Caco-2 (cell line): ENCODE measurements around the gene ANKMY1. TPM values are rescaled to one million over a fixed set of nuclear protein-coding genes. Genes with fewer than 3 reads are reported as not detected.

Experiments used
- BruUV-seq: library from RNA; stranded (reverse); fragments of 400-500 nt; replicated peaks from 2 replicates; lab custom pipeline; 2021; lab: Mats Ljungman, UMichigan
- CTCF ChIA-PET: fragments of 300-600 bp; sonication (Branson Sonifier 250); formaldehyde crosslinking; loops from one replicate; lab custom pipeline; 2022; ENCODE audit warnings: antibody characterized with exemption; lab: Charles Lee
- POLR2A ChIA-PET: fragments of 300-600 bp; sonication (Branson Sonifier 250); formaldehyde crosslinking; loops from one replicate; lab custom pipeline; 2022; ENCODE audit warnings: antibody characterized with exemption; lab: Charles Lee
- DNase-seq, 2 experiments: peaks; one replicate each; pipeline versions ENCODE4 v3.0.0 to v3.0.0-alpha.2; 2020 to 2022
- H3K27me3 ChIP-seq: replicated peaks from 2 replicates; pipeline ENCODE4 v1.6.0; 2011; ENCODE audit warnings: low read length; ENCODE audit not compliant: control insufficient read depth, insufficient read depth
- H3K36me3 ChIP-seq: 2 replicates; pipeline ENCODE4 v1.5.1; 2011; ENCODE audit warnings: low read length; ENCODE audit not compliant: control insufficient read depth, insufficient read depth
- H3K4me1 ChIP-seq: fragments of 250-450 bp; sonication (Bioruptor Pico); 2 replicates; pipeline ENCODE4 v1.5.1; 2020; ENCODE audit warnings: mild to moderate bottlenecking
- H3K4me3 ChIP-seq: 2 replicates; pipeline ENCODE4 v1.5.1; 2011; ENCODE audit warnings: low read depth, mild to moderate bottlenecking, control low read depth, low read length
- H3K9me3 ChIP-seq: fragments of 250-450 bp; sonication (Bioruptor Pico); 2 replicates; pipeline ENCODE4 v1.5.1; 2020; ENCODE audit warnings: mild to moderate bottlenecking, moderate library complexity
- H3K27ac Mint-ChIP-seq: one replicate; pipeline ENCODE4 v1.8.0; 2022; ENCODE audit warnings: mixed read lengths; ENCODE audit not compliant: unreplicated experiment
- H3K27me3 Mint-ChIP-seq: one replicate; pipeline ENCODE4 v1.8.0; 2022; ENCODE audit warnings: mixed read lengths; ENCODE audit not compliant: insufficient read depth, unreplicated experiment
- H3K36me3 Mint-ChIP-seq: one replicate; pipeline ENCODE4 v1.8.0; 2022; ENCODE audit warnings: mild to moderate bottlenecking, mixed read lengths; ENCODE audit not compliant: insufficient read depth, unreplicated experiment
- H3K4me1 Mint-ChIP-seq: one replicate; pipeline ENCODE4 v1.8.0; 2022; ENCODE audit warnings: low read depth, mixed read lengths; ENCODE audit not compliant: unreplicated experiment
- H3K4me3 Mint-ChIP-seq: one replicate; pipeline ENCODE4 v1.8.0; 2022; ENCODE audit warnings: mild to moderate bottlenecking, moderate library complexity, mixed read lengths; ENCODE audit not compliant: unreplicated experiment
- H3K9me3 Mint-ChIP-seq: one replicate; pipeline ENCODE4 v1.8.0; 2022; ENCODE audit warnings: mixed read lengths; ENCODE audit not compliant: unreplicated experiment
- intact Hi-C: fragments of 100-400 bp; cut with micrococcal nuclease; formaldehyde crosslinking; loops from one replicate; pipeline ENCODE4 v1.10.0; 2022; ENCODE audit not compliant: unreplicated experiment
- total RNA-seq: library from RNA; stranded (reverse); gene quantifications from 2 replicates; pipeline ENCODE4 v1.2.3, GENCODE V29; 2022
- TF ChIP-seq, protein P1 (sequence below), 2 experiments: fragments of 200-600 bp in 1 of 2; IDR thresholded peaks; 1 replicate in 1 of 2; 2 replicates in 1 of 2; pipeline versions ENCODE4 v1.5.1 to v1.8.0; 2011 to 2022; ENCODE audit warnings: antibody characterized with exemption in 1 of 2, control low read depth in 1 of 2, inconsistent platforms in 1 of 2, low read depth in 1 of 2, low read length in 1 of 2, mild to moderate bottlenecking in 1 of 2, moderate library complexity in 1 of 2; ENCODE audit not compliant: insufficient read depth in 1 of 2, severe bottlenecking in 1 of 2, unreplicated experiment in 1 of 2

Gene ANKMY1
- total RNA-seq, 1 experiment from 2014 or later: 12.2 TPM

DNA sequence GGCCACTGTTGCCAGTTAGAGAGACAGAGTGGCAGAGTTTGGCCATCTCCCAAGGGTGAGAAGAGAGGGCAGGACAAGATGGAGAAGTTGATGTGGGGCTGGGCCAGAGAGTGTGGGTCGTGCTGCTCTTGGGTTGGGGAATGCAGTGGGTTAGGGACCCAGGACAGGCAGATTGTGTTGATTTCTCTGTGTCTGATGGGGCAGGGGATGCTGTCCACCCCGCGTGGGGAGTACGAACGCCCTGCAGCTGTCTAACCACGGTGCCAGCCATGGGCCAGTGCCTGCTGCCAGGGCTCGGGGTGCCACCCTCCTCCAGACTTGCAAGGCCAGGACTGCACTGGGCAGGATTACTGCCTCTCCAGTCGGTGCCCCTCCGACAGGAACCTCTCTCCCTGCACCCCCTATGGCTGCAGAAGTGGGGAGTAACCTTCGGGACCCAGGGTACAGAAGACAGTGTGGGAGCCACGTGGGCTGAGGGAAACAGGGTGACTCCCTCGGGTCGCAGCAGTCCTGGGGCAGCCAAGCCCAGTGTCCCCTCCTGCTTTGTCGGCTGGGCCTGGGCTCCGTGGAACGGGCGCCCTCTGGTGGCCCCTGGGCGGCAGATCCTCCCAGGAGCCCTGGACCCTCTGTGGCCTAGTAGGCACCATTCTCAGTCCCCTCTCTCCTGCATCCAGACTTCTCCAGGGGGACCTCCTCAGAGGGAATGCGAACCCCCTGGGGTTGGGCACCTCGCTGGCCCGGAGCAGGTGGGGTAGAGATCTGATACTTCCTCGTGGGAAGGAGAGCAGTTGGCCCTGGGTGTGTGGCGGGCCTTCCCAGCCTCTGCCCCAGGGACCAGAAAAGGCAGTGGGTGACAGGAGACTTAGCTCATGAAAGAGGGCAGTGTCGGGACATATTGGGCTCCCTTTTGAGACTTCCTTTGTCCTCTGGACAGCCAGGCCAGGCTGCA is 119.7 kb downstream of the ANKMY1 start:
- TF ChIP-seq, protein P1, sequence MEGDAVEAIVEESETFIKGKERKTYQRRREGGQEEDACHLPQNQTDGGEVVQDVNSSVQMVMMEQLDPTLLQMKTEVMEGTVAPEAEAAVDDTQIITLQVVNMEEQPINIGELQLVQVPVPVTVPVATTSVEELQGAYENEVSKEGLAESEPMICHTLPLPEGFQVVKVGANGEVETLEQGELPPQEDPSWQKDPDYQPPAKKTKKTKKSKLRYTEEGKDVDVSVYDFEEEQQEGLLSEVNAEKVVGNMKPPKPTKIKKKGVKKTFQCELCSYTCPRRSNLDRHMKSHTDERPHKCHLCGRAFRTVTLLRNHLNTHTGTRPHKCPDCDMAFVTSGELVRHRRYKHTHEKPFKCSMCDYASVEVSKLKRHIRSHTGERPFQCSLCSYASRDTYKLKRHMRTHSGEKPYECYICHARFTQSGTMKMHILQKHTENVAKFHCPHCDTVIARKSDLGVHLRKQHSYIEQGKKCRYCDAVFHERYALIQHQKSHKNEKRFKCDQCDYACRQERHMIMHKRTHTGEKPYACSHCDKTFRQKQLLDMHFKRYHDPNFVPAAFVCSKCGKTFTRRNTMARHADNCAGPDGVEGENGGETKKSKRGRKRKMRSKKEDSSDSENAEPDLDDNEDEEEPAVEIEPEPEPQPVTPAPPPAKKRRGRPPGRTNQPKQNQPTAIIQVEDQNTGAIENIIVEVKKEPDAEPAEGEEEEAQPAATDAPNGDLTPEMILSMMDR (IDR thresholded peaks at IDR 0.05; ENCODE audit: insufficient read depth in 1 of 2, low read depth in 1 of 2, low read length in 1 of 2, severe bottlenecking in 1 of 2, unreplicated experiment in 1 of 2): peak; percentile 82 to 89
- peaks cover 9% of the 10 kb centered on the region; the same call in 1 of the 2 replicates for H3K4me1 ChIP-seq
- no peak overlapping the region for H3K27ac Mint-ChIP-seq
- intact Hi-C loops: loop anchor here (1.0 to 5.0 kb wide), 3 partner anchors 181 to 286 kb away; no protein-coding TSS in a partner anchor
- DNase-seq: peak in 1 of 2 experiments; percentile 75
- H3K36me3 ChIP-seq: no peaks in the 10 kb centered on the region
- no peaks in the 10 kb centered on the region for H3K9me3 ChIP-seq
- H3K4me3 Mint-ChIP-seq: peak overlapping the region; percentile 63
- ChIA-PET POLR2A (no interaction called here), CTCF (no interaction called here)
- no TSS peak for BruUV-seq
- no peaks in the 10 kb centered on the region for H3K27me3 ChIP-seq
- peaks cover 4% of the 10 kb centered on the region for H3K36me3 Mint-ChIP-seq
- no peaks in the 10 kb centered on the region for H3K9me3 Mint-ChIP-seq
- H3K27me3 Mint-ChIP-seq: no peaks in the 10 kb centered on the region
- no peaks in the 10 kb centered on the region for H3K4me1 Mint-ChIP-seq
- no peak overlapping the region for H3K4me3 ChIP-seq

DNA sequence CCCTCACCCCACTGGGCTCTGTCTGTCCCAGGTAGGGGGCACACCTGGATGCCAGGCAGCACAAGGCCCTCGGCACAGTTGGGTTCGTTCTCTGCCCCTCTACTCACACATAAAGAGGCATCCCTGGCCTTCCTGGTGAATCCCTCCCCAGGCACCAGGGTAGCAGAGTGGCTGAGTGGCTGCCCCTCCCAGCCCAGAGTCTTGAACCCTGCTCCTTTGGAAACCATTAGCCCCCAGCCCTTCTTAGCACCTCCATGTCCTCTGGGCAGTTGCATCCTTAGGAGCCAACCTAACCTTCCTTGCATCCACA is 120.3 kb downstream of the ANKMY1 start:
- intact Hi-C loops: loop anchor here (5.0 kb wide), 2 partner anchors 180 to 285 kb away; no protein-coding TSS in a partner anchor
- CTCF ChIA-PET: no interaction called here
- BruUV-seq: no TSS peak

More for the DNA sequence above, 120.3 kb downstream of the ANKMY1 start:
- H3K4me3 ChIP-seq: no peak overlapping the region
- peak overlapping the region; percentile 63 for H3K4me3 Mint-ChIP-seq
- H3K4me1 Mint-ChIP-seq: no peaks in the 10 kb centered on the region
- no peak for DNase-seq
- H3K9me3 Mint-ChIP-seq: no peaks in the 10 kb centered on the region
- no peaks in the 10 kb centered on the region for H3K36me3 ChIP-seq
- no peaks in the 10 kb centered on the region for H3K27me3 Mint-ChIP-seq
- peaks cover 9% of the 10 kb centered on the region; the same call in 1 of the 2 replicates for H3K4me1 ChIP-seq
- no peaks in the 10 kb centered on the region for H3K27me3 ChIP-seq
- no peak overlapping the region for H3K27ac Mint-ChIP-seq
- H3K36me3 Mint-ChIP-seq: no peaks in the 10 kb centered on the region
- no peaks in the 10 kb centered on the region for H3K9me3 ChIP-seq
- POLR2A ChIA-PET: no interaction called here
- TF ChIP-seq, protein P1 (IDR thresholded peaks at IDR 0.05; ENCODE audit: insufficient read depth in 1 of 2, low read depth in 1 of 2, low read length in 1 of 2, severe bottlenecking in 1 of 2, unreplicated experiment in 1 of 2): no peak
